Measurements from ENCODE around the gene NUDT1. TPM values are rescaled to one million over a fixed set of nuclear protein-coding genes. Genes with fewer than 3 reads are reported as not detected.
"Not testable (repeated sequence)": the region's sequence is repeated elsewhere in the genome, so short reads cannot be mapped to it uniquely, and the experiment has no call there.

Gene NUDT1
- total RNA-seq, 5 donors from 2014 or later (not counting 1 experiment from before 2014, with no cell fraction given), result 12.0 to 29.7 (median 21.4) TPM

DNA sequence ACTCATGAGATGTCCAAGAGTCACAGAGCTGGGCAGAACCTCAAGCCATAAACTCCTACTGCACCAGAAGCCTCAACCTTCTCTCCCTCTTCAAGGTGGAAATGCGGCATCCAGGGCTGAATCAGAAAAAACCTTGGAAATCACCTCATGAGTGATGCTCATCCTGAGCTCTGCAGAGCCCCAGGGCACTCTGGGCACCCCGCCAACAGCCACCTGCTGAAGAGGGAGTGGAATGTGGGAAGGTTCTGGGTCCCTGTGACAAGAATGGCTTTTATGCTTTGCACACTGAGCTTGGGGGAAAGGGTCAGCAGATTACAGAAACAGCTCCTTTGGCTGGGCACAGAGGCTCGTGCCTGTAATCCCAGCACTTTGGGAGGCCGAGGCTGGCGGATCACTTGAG, 18.8 kb downstream of the NUDT1 start:
- H3K9me3 Mint-ChIP-seq, result no peaks in the 10 kb centered on the region
- H3K27me3 ChIP-seq (replicated peaks in 1 of 2; ENCODE audit: control insufficient read depth in 2 of 2, extremely low read depth in 1 of 2, insufficient read depth in 2 of 2, low read length in 1 of 2), result no peaks in the 10 kb centered on the region
- no peak for DNase-seq
- ChIA-PET CTCF (no interaction called here), POLR2A (no interaction called here)
- H3K4me3 Mint-ChIP-seq, result no peak overlapping the region
- H3K4me1 ChIP-seq (ENCODE audit: control insufficient read depth in 1 of 2, extremely low read depth in 1 of 2, insufficient read depth in 2 of 2, low read length in 2 of 2), result peaks cover 2 to 22% of the 10 kb centered on the region in 2 experiments
- H3K36me3 ChIP-seq (ENCODE audit: control insufficient read depth in 2 of 2, extremely low read depth in 1 of 2, insufficient read depth in 1 of 2, low read length in 1 of 2), result peaks cover 2 to 3% of the 10 kb centered on the region in 2 donors
- no peaks in the 10 kb centered on the region for H3K27me3 Mint-ChIP-seq
- ATAC-seq (replicated peaks in 1 of 4), result no peak
- H3K27ac Mint-ChIP-seq, result no peak overlapping the region
- H3K27ac ChIP-seq (ENCODE audit: low read length), result no peak overlapping the region
- peaks cover 10 to 12% (median 11%) of the 10 kb centered on the region in 3 donors for H3K4me1 Mint-ChIP-seq
- H3K4me3 ChIP-seq (ENCODE audit: control insufficient read depth in 1 of 2, extremely low read depth in 1 of 2, low read length in 1 of 2), result no peak overlapping the region
- H3K36me3 Mint-ChIP-seq, result peaks cover 13% of the 10 kb centered on the region
- no CpG with 5 or more reads among the region's 5 CpGs for WGBS (ENCODE audit: insufficient coverage)
- H3K9me3 ChIP-seq, result no peaks in the 10 kb centered on the region

DNA sequence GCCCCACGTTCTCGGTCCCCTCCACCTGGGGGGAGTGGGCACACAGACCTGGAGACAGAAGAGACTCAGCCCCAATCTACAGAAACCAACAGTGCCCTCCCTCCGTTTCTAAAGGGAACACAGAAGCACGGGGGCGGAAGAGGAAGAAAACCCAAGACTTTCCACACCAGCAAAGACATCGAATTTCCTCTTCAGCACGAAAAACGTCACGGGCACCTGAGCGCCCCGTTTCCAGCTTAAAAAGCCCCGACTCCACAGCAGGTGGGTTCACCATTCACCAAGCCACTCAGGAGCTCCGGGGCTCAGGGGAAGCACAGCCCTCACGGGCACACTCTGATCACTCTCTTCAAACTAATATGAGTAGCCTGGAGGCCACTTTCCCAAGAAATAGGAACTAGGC, 19.6 kb downstream of the NUDT1 start:
- peaks cover 10 to 12% (median 11%) of the 10 kb centered on the region in 3 donors for H3K4me1 Mint-ChIP-seq
- peak in 20 of 35 experiments; percentile 10 to 52 (median 28) for DNase-seq
- H3K4me1 ChIP-seq (ENCODE audit: control insufficient read depth in 1 of 2, extremely low read depth in 1 of 2, insufficient read depth in 2 of 2, low read length in 2 of 2), result peaks cover 2 to 22% of the 10 kb centered on the region in 2 experiments
- peak overlapping the region; percentile 14 for H3K27ac ChIP-seq (ENCODE audit: low read length)
- no peaks in the 10 kb centered on the region for H3K9me3 ChIP-seq
- H3K27ac Mint-ChIP-seq, result peak overlapping the region; percentile 71 to 86
- H3K27me3 Mint-ChIP-seq, result no peaks in the 10 kb centered on the region
- no peaks in the 10 kb centered on the region for H3K9me3 Mint-ChIP-seq
- 24% methylated on average over 8 of the region's 14 CpGs for WGBS (ENCODE audit: insufficient coverage)
- CTCF ChIA-PET, result no interaction called here
- H3K27me3 ChIP-seq (replicated peaks in 1 of 2; ENCODE audit: control insufficient read depth in 2 of 2, extremely low read depth in 1 of 2, insufficient read depth in 2 of 2, low read length in 1 of 2), result no peaks in the 10 kb centered on the region
- H3K36me3 Mint-ChIP-seq, result peaks cover 10% of the 10 kb centered on the region
- H3K4me3 Mint-ChIP-seq, result peak overlapping the region; percentile 49 to 70 (median 54)
- peak; percentile 52 to 86 (median 59) for ATAC-seq (replicated peaks in 1 of 4)
- POLR2A ChIA-PET, result no interaction called here
- H3K4me3 ChIP-seq (ENCODE audit: control insufficient read depth in 1 of 2, extremely low read depth in 1 of 2, low read length in 1 of 2), result peak overlapping the region; percentile 15 to 28
- H3K36me3 ChIP-seq (ENCODE audit: control insufficient read depth in 2 of 2, extremely low read depth in 1 of 2, insufficient read depth in 1 of 2, low read length in 1 of 2), result peaks cover 2 to 3% of the 10 kb centered on the region in 2 donors

DNA sequence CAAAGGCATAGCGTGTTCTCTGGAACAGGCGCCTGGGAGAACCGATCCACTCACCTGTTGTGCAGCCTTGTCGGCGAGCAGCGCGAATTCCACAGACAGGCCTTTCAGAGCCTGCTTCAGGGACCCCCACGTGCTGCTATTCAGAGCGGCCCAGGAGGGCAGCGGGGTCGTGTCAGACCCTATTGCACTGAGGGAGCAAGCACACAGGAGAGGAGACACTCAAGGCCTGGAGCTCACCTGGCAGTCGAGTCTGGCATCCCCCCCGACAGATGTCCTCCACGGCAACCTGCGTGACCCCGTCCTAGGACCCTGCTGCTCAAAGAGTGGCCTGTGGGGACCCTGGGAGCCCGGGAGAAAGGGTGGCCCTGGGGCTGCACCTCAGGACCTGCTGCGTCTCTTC, 21.1 kb downstream of the NUDT1 start:
- Histone ChIP-seq H3K4me3 (ENCODE audit: control insufficient read depth in 1 of 2, extremely low read depth in 1 of 2, low read length in 1 of 2) (no peak overlapping the region), H3K36me3 (ENCODE audit: control insufficient read depth in 2 of 2, extremely low read depth in 1 of 2, insufficient read depth in 1 of 2, low read length in 1 of 2) (peaks cover 0 to 3% of the 10 kb centered on the region in 2 donors), H3K27me3 (replicated peaks in 1 of 2; ENCODE audit: control insufficient read depth in 2 of 2, extremely low read depth in 1 of 2, insufficient read depth in 2 of 2, low read length in 1 of 2) (no peaks in the 10 kb centered on the region), H3K9me3 (no peaks in the 10 kb centered on the region), H3K27ac (ENCODE audit: low read length) (no peak overlapping the region), H3K4me1 (ENCODE audit: control insufficient read depth in 1 of 2, extremely low read depth in 1 of 2, insufficient read depth in 2 of 2, low read length in 2 of 2) (peaks cover 2 to 22% of the 10 kb centered on the region in 2 experiments)
- H3K9me3 Mint-ChIP-seq, result no peaks in the 10 kb centered on the region
- H3K4me1 Mint-ChIP-seq, result peaks cover 10 to 12% (median 11%) of the 10 kb centered on the region in 3 donors
- ChIA-PET POLR2A (no interaction called here), CTCF (no interaction called here)
- no peak overlapping the region for H3K4me3 Mint-ChIP-seq
- H3K27me3 Mint-ChIP-seq, result no peaks in the 10 kb centered on the region
- no peak overlapping the region for H3K27ac Mint-ChIP-seq
- peaks cover 10% of the 10 kb centered on the region for H3K36me3 Mint-ChIP-seq
- WGBS (ENCODE audit: insufficient coverage), result 97% methylated on average over 16 of the region's 18 CpGs
- ATAC-seq (replicated peaks in 1 of 4) (no peak), DNase-seq (no peak)

DNA sequence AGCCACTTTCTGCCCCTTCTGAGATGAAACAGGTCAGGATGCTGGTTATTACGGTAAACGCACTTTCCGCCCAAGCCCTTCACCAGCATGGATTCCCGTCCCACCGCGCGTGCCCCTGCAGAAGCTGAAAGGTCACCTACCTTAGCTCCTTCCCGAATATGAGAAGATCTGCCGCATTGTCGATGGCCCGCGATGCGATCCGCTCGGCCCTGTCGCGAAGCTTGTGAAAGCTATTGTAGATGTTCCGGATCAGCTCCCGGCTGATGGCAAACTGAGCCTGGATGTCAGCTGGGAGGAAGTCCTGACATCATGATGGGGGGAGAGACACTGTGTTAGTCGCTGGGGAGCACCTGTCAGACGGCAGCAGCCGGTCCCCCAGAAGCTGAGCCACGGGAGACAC, 22.1 kb downstream of the NUDT1 start:
- peak overlapping the region in 1 of 2 donors; percentile 37 for H3K27ac Mint-ChIP-seq
- no peak overlapping the region for H3K4me3 Mint-ChIP-seq
- no peak overlapping the region for H3K27ac ChIP-seq (ENCODE audit: low read length)
- DNase-seq (no peak), ATAC-seq (replicated peaks in 1 of 4) (no peak)
- ChIA-PET POLR2A (interaction anchor here in 1 of 2 donors (0.6 kb wide), 1 partner anchor 19 kb away, joined by 6 read pairs; no protein-coding TSS in a partner anchor), CTCF (no interaction called here)
- peaks cover 10 to 12% (median 11%) of the 10 kb centered on the region in 3 donors for H3K4me1 Mint-ChIP-seq
- no peaks in the 10 kb centered on the region for H3K27me3 Mint-ChIP-seq
- H3K36me3 Mint-ChIP-seq, result peaks cover 10% of the 10 kb centered on the region
- WGBS (ENCODE audit: insufficient coverage), result 100% methylated on average over 18 of the region's 23 CpGs
- peaks cover 0 to 3% of the 10 kb centered on the region in 2 donors for H3K36me3 ChIP-seq (ENCODE audit: control insufficient read depth in 2 of 2, extremely low read depth in 1 of 2, insufficient read depth in 1 of 2, low read length in 1 of 2)
- no peaks in the 10 kb centered on the region for H3K9me3 ChIP-seq
- no peaks in the 10 kb centered on the region for H3K9me3 Mint-ChIP-seq
- no peak overlapping the region for H3K4me3 ChIP-seq (ENCODE audit: control insufficient read depth in 1 of 2, extremely low read depth in 1 of 2, low read length in 1 of 2)
- H3K4me1 ChIP-seq (ENCODE audit: control insufficient read depth in 1 of 2, extremely low read depth in 1 of 2, insufficient read depth in 2 of 2, low read length in 2 of 2), result peaks cover 2 to 17% of the 10 kb centered on the region in 2 experiments
- H3K27me3 ChIP-seq (replicated peaks in 1 of 2; ENCODE audit: control insufficient read depth in 2 of 2, extremely low read depth in 1 of 2, insufficient read depth in 2 of 2, low read length in 1 of 2), result no peaks in the 10 kb centered on the region

DNA sequence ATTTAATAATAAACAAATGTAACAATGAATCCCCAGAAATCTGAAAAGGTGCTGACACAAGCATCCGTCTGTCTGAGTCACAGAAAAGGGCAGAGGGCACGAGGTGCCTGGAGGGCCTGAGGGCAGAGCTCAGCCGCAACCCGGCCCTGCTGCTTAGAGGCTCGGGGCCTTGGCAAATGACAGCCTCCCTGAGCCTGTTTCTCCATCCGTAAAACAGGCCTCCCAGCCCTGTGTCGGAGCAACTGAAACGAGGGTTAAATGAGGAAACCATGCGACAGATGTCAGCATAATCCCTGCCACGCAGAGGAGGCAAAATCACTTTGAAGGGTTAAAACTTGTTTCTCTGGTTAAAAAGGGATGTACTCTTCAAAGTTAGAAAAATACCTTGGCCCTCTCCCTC, 24.9 kb downstream of the NUDT1 start:
- ATAC-seq (replicated peaks in 1 of 4) (no peak), DNase-seq (no peak)
- peaks cover 2 to 3% (median 3%) of the 10 kb centered on the region in 3 donors for H3K4me1 Mint-ChIP-seq
- CTCF ChIA-PET, result no interaction called here
- Histone ChIP-seq H3K9me3 (no peaks in the 10 kb centered on the region), H3K4me1 (ENCODE audit: control insufficient read depth in 1 of 2, extremely low read depth in 1 of 2, insufficient read depth in 2 of 2, low read length in 2 of 2) (peaks cover 2 to 3% of the 10 kb centered on the region in 2 experiments), H3K36me3 (ENCODE audit: control insufficient read depth in 2 of 2, extremely low read depth in 1 of 2, insufficient read depth in 1 of 2, low read length in 1 of 2) (peaks cover 4 to 10% of the 10 kb centered on the region in 2 donors), H3K4me3 (ENCODE audit: control insufficient read depth in 1 of 2, extremely low read depth in 1 of 2, low read length in 1 of 2) (no peak overlapping the region), H3K27me3 (replicated peaks in 1 of 2; ENCODE audit: control insufficient read depth in 2 of 2, extremely low read depth in 1 of 2, insufficient read depth in 2 of 2, low read length in 1 of 2) (no peaks in the 10 kb centered on the region), H3K27ac (ENCODE audit: low read length) (no peak overlapping the region)
- H3K9me3 Mint-ChIP-seq, result no peaks in the 10 kb centered on the region
- POLR2A ChIA-PET, result no interaction called here
- H3K4me3 Mint-ChIP-seq, result no peak overlapping the region
- no peaks in the 10 kb centered on the region for H3K27me3 Mint-ChIP-seq
- H3K36me3 Mint-ChIP-seq, result peaks cover 15% of the 10 kb centered on the region
- 93% methylated on average over 8 of the region's 10 CpGs for WGBS (ENCODE audit: insufficient coverage)
- H3K27ac Mint-ChIP-seq, result no peak overlapping the region

DNA sequence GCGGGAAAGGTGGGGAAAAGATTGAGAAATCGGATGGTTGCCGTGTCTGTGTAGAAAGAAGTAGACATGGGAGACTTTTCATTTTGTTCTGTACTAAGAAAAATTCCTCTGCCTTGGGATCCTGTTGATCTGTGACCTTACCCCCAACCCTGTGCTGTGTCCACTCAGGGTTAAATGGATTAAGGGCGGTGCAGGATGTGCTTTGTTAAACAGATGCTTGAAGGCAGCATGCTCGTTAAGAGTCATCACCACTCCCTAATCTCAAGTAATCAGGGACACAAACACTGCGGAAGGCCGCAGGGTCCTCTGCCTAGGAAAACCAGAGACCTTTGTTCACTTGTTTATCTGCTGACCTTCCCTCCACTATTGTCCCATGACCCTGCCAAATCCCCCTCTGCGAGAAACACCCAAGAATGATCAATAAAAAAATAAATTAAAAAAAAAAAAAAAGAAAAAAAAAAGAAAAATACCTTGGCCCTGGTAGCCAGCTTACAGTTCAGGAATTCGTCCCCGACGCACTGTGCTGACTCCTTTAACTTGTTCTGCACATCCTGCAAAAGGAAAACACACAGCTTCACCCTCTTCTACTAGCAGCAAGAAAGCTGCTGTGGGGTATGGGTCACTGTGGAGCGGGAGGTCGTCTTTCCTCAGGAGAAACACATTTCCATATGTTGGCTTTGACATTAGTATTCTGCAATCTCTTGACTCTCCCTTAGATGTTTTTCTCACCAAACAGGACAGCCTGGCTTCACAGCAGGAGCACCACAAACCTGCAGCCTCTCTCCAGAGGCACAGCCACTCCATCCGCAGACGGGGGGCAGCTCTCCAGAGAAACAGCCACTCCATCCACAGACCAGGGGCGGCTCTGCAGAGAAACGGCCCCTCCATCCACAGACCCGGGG, 27.3 kb downstream of the NUDT1 start:
- DNase-seq; CTCF ChIA-PET; H3K4me3 ChIP-seq (ENCODE audit: control insufficient read depth in 1 of 2, extremely low read depth in 1 of 2, low read length in 1 of 2); ATAC-seq (replicated peaks in 1 of 4); H3K27ac Mint-ChIP-seq; H3K9me3 ChIP-seq; H3K27me3 Mint-ChIP-seq; H3K9me3 Mint-ChIP-seq; H3K4me1 ChIP-seq (ENCODE audit: control insufficient read depth in 1 of 2, extremely low read depth in 1 of 2, insufficient read depth in 2 of 2, low read length in 2 of 2); H3K27me3 ChIP-seq (replicated peaks in 1 of 2; ENCODE audit: control insufficient read depth in 2 of 2, extremely low read depth in 1 of 2, insufficient read depth in 2 of 2, low read length in 1 of 2); H3K4me1 Mint-ChIP-seq; POLR2A ChIA-PET; H3K4me3 Mint-ChIP-seq; H3K27ac ChIP-seq (ENCODE audit: low read length): not testable (repeated sequence)
- H3K36me3 Mint-ChIP-seq, result peaks cover 18% of the 10 kb centered on the region
- WGBS (ENCODE audit: insufficient coverage), result 100% methylated on average over 2 of the region's 18 CpGs
- peaks cover 6 to 10% of the 10 kb centered on the region in 2 donors for H3K36me3 ChIP-seq (ENCODE audit: control insufficient read depth in 2 of 2, extremely low read depth in 1 of 2, insufficient read depth in 1 of 2, low read length in 1 of 2)
